ENCODE data around the gene FPR3. TPM values are rescaled to one million over a fixed set of nuclear protein-coding genes. Genes with fewer than 3 reads are reported as not detected.

FPR3 gene
- total and polyA plus RNA-seq, 9 of the 15 experiments (the other 6 are each of a cell fraction or from before 2014, with no cell fraction given), result 0.08 to 0.51 (median 0.22) TPM; not detected in 1

DNA sequence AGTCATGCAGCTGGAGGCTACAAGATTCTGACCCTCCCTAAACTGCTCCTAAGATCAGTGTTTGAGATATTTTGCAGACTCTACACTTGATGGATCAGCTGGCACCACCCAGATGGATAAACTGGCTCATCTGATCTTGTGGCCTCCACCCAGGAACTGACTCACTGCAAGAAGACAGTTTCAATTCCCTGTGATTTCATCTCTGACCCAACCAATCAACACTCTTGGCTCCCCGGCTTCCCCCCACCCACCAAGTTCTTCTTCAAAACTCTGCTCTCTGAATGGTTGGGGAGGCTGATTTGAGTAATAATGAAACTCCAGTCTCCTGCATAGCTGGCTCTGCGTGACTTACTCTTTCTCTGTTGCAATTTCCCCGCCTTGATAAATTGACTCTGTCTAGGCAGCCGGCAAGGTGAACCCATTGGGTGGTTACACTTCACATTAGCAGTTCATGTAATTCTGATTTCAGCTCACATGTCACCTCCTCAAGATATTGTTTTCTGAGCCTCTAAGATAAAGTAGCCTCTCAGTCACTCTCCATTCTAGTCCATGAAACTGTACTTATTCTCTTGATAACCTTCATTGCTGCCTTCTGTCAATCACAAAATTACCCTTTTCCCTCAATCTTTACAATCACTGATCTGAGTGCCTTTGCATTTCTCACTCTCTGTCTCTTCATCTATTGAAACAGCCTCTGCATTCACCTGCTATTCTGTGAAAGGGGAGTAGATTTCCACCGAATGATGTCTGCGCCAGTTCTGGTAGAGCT, 9.9 kb upstream of the FPR3 start (continued):
- TF ChIP-seq, protein P1, sequence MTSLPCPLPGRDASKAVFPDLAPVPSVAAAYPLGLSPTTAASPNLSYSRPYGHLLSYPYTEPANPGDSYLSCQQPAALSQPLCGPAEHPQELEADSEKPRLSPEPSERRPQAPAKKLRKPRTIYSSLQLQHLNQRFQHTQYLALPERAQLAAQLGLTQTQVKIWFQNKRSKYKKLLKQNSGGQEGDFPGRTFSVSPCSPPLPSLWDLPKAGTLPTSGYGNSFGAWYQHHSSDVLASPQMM (CRISPR knock-in tag; IDR thresholded peaks at IDR 0.05), result no peak
- TF ChIP-seq MTA1 (IDR thresholded peaks at IDR 0.05; ENCODE audit: borderline replicate concordance), result no peak
- TF ChIP-seq CREM (IDR thresholded peaks at IDR 0.05; ENCODE audit: low read depth), result no peak; the same call in 1 of the 2 replicates
- peak; percentile 44; the same call in 1 of the 2 replicates for TF ChIP-seq ESRRA (IDR thresholded peaks at IDR 0.05; ENCODE audit: borderline replicate concordance, low read depth)
- TF ChIP-seq BHLHE40 (IDR thresholded peaks at IDR 0.05; ENCODE audit: low read length), result peak; percentile 12; the same call in 1 of the 2 replicates
- TF ChIP-seq ZNF778 (CRISPR knock-in tag; IDR thresholded peaks at IDR 0.05), result no peak
- no peak for TF ChIP-seq ZZZ3 (IDR thresholded peaks at IDR 0.05)
- no peak for TF ChIP-seq NCOA1 (IDR thresholded peaks at IDR 0.05; ENCODE audit: low read depth)
- no peak for TF ChIP-seq EZH2 (IDR thresholded peaks at IDR 0.05; ENCODE audit: borderline replicate concordance, low read depth, low read length)
- no peak for TF ChIP-seq HOXB6 (CRISPR knock-in tag; IDR thresholded peaks at IDR 0.05; ENCODE audit: borderline replicate concordance)
- no peak for TF ChIP-seq SIN3A (IDR thresholded peaks at IDR 0.05; ENCODE audit: borderline replicate concordance in 2 of 2, control insufficient read depth in 1 of 2, low read depth in 2 of 2, low read length in 2 of 2)
- no peak for TF ChIP-seq ZNF12 (CRISPR knock-in tag; IDR thresholded peaks at IDR 0.05)
- TF ChIP-seq ZNF165 (CRISPR knock-in tag; IDR thresholded peaks at IDR 0.05; ENCODE audit: borderline replicate concordance), result no peak
- TF ChIP-seq PML (IDR thresholded peaks at IDR 0.05; ENCODE audit: low read length), result no peak
- no peak for TF ChIP-seq ZNF212 (CRISPR knock-in tag; IDR thresholded peaks at IDR 0.05)
- TF ChIP-seq KAT7 (CRISPR knock-in tag; IDR thresholded peaks at IDR 0.05; ENCODE audit: borderline replicate concordance), result no peak
- peak; percentile 31; the same call in 1 of the 2 replicates for TF ChIP-seq NFIC (IDR thresholded peaks at IDR 0.05)
- TF ChIP-seq EWSR1 (IDR thresholded peaks at IDR 0.05; ENCODE audit: borderline replicate concordance, low read depth, partially characterized antibody), result no peak
- TF ChIP-seq MCM3 (IDR thresholded peaks at IDR 0.05), result no peak
- TF ChIP-seq, protein P2, sequence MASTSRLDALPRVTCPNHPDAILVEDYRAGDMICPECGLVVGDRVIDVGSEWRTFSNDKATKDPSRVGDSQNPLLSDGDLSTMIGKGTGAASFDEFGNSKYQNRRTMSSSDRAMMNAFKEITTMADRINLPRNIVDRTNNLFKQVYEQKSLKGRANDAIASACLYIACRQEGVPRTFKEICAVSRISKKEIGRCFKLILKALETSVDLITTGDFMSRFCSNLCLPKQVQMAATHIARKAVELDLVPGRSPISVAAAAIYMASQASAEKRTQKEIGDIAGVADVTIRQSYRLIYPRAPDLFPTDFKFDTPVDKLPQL (IDR thresholded peaks at IDR 0.05; ENCODE audit: extremely low read depth, insufficient read length), result no peak
- TF ChIP-seq SOX6 (IDR thresholded peaks at IDR 0.05), result 0 out of 2 replicates have a peak, but pooled peaks have one; percentile 58
- no peak for TF ChIP-seq ZNF644 (tag; IDR thresholded peaks at IDR 0.05; ENCODE audit: low read depth)
- no peak for TF ChIP-seq GTF2A2 (tag; IDR thresholded peaks at IDR 0.05)
- TF ChIP-seq EGR1 (conservative IDR thresholded peaks at IDR 0.05), result no peak
- no peak for TF ChIP-seq LARP7 (IDR thresholded peaks at IDR 0.05)
- TF ChIP-seq, protein P3, sequence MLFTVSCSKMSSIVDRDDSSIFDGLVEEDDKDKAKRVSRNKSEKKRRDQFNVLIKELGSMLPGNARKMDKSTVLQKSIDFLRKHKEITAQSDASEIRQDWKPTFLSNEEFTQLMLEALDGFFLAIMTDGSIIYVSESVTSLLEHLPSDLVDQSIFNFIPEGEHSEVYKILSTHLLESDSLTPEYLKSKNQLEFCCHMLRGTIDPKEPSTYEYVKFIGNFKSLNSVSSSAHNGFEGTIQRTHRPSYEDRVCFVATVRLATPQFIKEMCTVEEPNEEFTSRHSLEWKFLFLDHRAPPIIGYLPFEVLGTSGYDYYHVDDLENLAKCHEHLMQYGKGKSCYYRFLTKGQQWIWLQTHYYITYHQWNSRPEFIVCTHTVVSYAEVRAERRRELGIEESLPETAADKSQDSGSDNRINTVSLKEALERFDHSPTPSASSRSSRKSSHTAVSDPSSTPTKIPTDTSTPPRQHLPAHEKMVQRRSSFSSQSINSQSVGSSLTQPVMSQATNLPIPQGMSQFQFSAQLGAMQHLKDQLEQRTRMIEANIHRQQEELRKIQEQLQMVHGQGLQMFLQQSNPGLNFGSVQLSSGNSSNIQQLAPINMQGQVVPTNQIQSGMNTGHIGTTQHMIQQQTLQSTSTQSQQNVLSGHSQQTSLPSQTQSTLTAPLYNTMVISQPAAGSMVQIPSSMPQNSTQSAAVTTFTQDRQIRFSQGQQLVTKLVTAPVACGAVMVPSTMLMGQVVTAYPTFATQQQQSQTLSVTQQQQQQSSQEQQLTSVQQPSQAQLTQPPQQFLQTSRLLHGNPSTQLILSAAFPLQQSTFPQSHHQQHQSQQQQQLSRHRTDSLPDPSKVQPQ (CRISPR knock-in tag; IDR thresholded peaks at IDR 0.05; ENCODE audit: borderline replicate concordance), result no peak
- no peak for TF ChIP-seq SREBF2 (CRISPR knock-in tag; IDR thresholded peaks at IDR 0.05)
